ENCODE data around the gene BABAM2.

BABAM2 gene

GRCh38 chr2:28071221-28071620 is 180.7 kb downstream of the BABAM2 start:
- Histone ChIP-seq H3K9ac (ENCODE audit: low read depth, low read length) (no peak overlapping the region), H3K79me2 (ENCODE audit: insufficient read depth, low read length) (no peaks in the 10 kb centered on the region), H3K4me2 (ENCODE audit: insufficient read depth, low read length) (no peak overlapping the region), H2AFZ (ENCODE audit: low read depth, low read length) (no peak overlapping the region), H3K36me3 (ENCODE audit: insufficient read depth, low read length) (no peaks in the 10 kb centered on the region), H3K9me3 (ENCODE audit: insufficient read depth, low read length, severe bottlenecking) (no peaks in the 10 kb centered on the region), H3K4me3 (ENCODE audit: low read depth in 1 of 2, low read length in 2 of 2) (no peak overlapping the region), H4K20me1 (ENCODE audit: insufficient read depth, low read length) (no peaks in the 10 kb centered on the region), H3K27ac (ENCODE audit: low read length) (no peak overlapping the region), H3K27me3 (ENCODE audit: insufficient read depth, low read length, poor library complexity) (no peaks in the 10 kb centered on the region), H3K4me1 (ENCODE audit: insufficient read depth, low read length) (no peaks in the 10 kb centered on the region)
- no peak for ATAC-seq (ENCODE audit: insufficient read depth, low read depth)
- TF ChIP-seq CTCF (IDR thresholded peaks at IDR 0.05; ENCODE audit: borderline replicate concordance, extremely low read depth, low read length, poor library complexity, severe bottlenecking), result no peak
- TF ChIP-seq EZH2 (IDR thresholded peaks at IDR 0.05; ENCODE audit: borderline replicate concordance, low read depth, low read length, severe bottlenecking), result no peak
- DNase-seq, result no peak

GRCh38 chr2:28074137-28074536 is 183.6 kb downstream of the BABAM2 start:
- Histone ChIP-seq H3K4me2 (ENCODE audit: insufficient read depth, low read length) (no peak overlapping the region), H3K9me3 (ENCODE audit: insufficient read depth, low read length, severe bottlenecking) (no peaks in the 10 kb centered on the region), H4K20me1 (ENCODE audit: insufficient read depth, low read length) (no peaks in the 10 kb centered on the region), H3K36me3 (ENCODE audit: insufficient read depth, low read length) (no peaks in the 10 kb centered on the region), H3K4me3 (ENCODE audit: low read depth in 1 of 2, low read length in 2 of 2) (no peak overlapping the region), H3K4me1 (ENCODE audit: insufficient read depth, low read length) (no peaks in the 10 kb centered on the region), H2AFZ (ENCODE audit: low read depth, low read length) (no peak overlapping the region), H3K27ac (ENCODE audit: low read length) (no peak overlapping the region), H3K79me2 (ENCODE audit: insufficient read depth, low read length) (no peaks in the 10 kb centered on the region), H3K27me3 (ENCODE audit: insufficient read depth, low read length, poor library complexity) (no peaks in the 10 kb centered on the region), H3K9ac (ENCODE audit: low read depth, low read length) (no peak overlapping the region)
- TF ChIP-seq CTCF (IDR thresholded peaks at IDR 0.05; ENCODE audit: borderline replicate concordance, extremely low read depth, low read length, poor library complexity, severe bottlenecking) (no peak), EZH2 (IDR thresholded peaks at IDR 0.05; ENCODE audit: borderline replicate concordance, low read depth, low read length, severe bottlenecking) (no peak)
- ATAC-seq (ENCODE audit: insufficient read depth, low read depth) (no peak), DNase-seq (no peak)

- DNase-seq (peak; percentile 24), ATAC-seq (ENCODE audit: insufficient read depth, low read depth) (peak; percentile 25; the same call in 2 of the 3 replicates)
- no peak overlapping the region; the same call in 1 of the 2 replicates for H3K9ac ChIP-seq (ENCODE audit: low read depth, low read length)
- no peaks in the 10 kb centered on the region for H4K20me1 ChIP-seq (ENCODE audit: insufficient read depth, low read length)
- TF ChIP-seq CTCF (IDR thresholded peaks at IDR 0.05; ENCODE audit: borderline replicate concordance, extremely low read depth, low read length, poor library complexity, severe bottlenecking), result no peak
- TF ChIP-seq EZH2 (IDR thresholded peaks at IDR 0.05; ENCODE audit: borderline replicate concordance, low read depth, low read length, severe bottlenecking), result no peak
- peak overlapping the region; percentile 48 for H3K4me2 ChIP-seq (ENCODE audit: insufficient read depth, low read length)
- peak overlapping the region; percentile 50 for H3K27ac ChIP-seq (ENCODE audit: low read length)
- no peak overlapping the region for H2AFZ ChIP-seq (ENCODE audit: low read depth, low read length)
- H3K79me2 ChIP-seq (ENCODE audit: insufficient read depth, low read length), result no peaks in the 10 kb centered on the region
- no peaks in the 10 kb centered on the region for H3K9me3 ChIP-seq (ENCODE audit: insufficient read depth, low read length, severe bottlenecking)
- H3K4me3 ChIP-seq (ENCODE audit: low read depth in 1 of 2, low read length in 2 of 2), result no peak overlapping the region
- H3K27me3 ChIP-seq (ENCODE audit: insufficient read depth, low read length, poor library complexity), result no peaks in the 10 kb centered on the region
- peaks cover 42% of the 10 kb centered on the region for H3K4me1 ChIP-seq (ENCODE audit: insufficient read depth, low read length)
- H3K36me3 ChIP-seq (ENCODE audit: insufficient read depth, low read length), result no peaks in the 10 kb centered on the region
These were observed 190.4 kb downstream of the BABAM2 start for GRCh38 chr2:28080911-28081310.

GRCh38 chr2:28082131-28082530 is 191.6 kb downstream of the BABAM2 start:
- Histone ChIP-seq H3K9me3 (ENCODE audit: insufficient read depth, low read length, severe bottlenecking) (no peaks in the 10 kb centered on the region), H4K20me1 (ENCODE audit: insufficient read depth, low read length) (no peaks in the 10 kb centered on the region), H3K27ac (ENCODE audit: low read length) (peak overlapping the region; percentile 59), H2AFZ (ENCODE audit: low read depth, low read length) (no peak overlapping the region), H3K4me1 (ENCODE audit: insufficient read depth, low read length) (peaks cover 42% of the 10 kb centered on the region), H3K36me3 (ENCODE audit: insufficient read depth, low read length) (no peaks in the 10 kb centered on the region), H3K79me2 (ENCODE audit: insufficient read depth, low read length) (no peaks in the 10 kb centered on the region), H3K27me3 (ENCODE audit: insufficient read depth, low read length, poor library complexity) (no peaks in the 10 kb centered on the region), H3K4me3 (ENCODE audit: low read depth in 1 of 2, low read length in 2 of 2) (no peak overlapping the region; a peak in 1 of 4 replicates), H3K4me2 (ENCODE audit: insufficient read depth, low read length) (peak overlapping the region; percentile 48; the same call in 1 of the 2 replicates), H3K9ac (ENCODE audit: low read depth, low read length) (peak overlapping the region; percentile 7; the same call in 1 of the 2 replicates)
- TF ChIP-seq EZH2 (IDR thresholded peaks at IDR 0.05; ENCODE audit: borderline replicate concordance, low read depth, low read length, severe bottlenecking) (no peak), CTCF (IDR thresholded peaks at IDR 0.05; ENCODE audit: borderline replicate concordance, extremely low read depth, low read length, poor library complexity, severe bottlenecking) (no peak)
- DNase-seq, result peak; percentile 18
- peak; percentile 91 for ATAC-seq (ENCODE audit: insufficient read depth, low read depth)

Measured in DND-41 (cell line).